ENCODE measurements around the gene KCTD3. TPM values are rescaled to one million over a fixed set of nuclear protein-coding genes. Genes with fewer than 3 reads are reported as not detected.

KCTD3 gene
- total and polyA plus RNA-seq, 2 of the 13 experiments (the other 11 are each of a cell fraction or from before 2014, with no cell fraction given) = 49.8 to 68.1 TPM

DNA sequence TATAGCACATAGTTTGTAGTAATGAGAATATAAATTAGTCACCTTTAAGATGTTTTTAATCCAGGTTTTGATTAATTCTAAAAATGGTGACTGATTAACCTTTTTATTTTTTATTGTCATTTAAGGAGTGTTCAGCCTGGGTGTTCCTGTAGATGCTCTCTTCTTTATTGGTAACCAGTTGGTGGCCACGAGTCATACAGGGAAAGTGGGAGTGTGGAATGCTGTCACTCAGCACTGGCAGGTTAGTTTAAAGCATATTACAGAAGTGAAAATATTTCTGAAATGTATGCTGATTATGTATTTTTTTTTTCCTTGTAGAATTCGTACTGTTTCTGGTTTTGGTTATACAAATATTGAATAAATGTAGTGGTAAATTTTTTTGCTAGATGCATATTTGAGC lies 28.1 kb downstream of the KCTD3 start:
- no peak overlapping the region for H3K9ac ChIP-seq (ENCODE audit: insufficient read depth, low read depth, low read length)
- intact Hi-C loops (cut with micrococcal nuclease; ENCODE audit: unreplicated experiment) = no loop called here
- over 99% methylated on average over 2 of the region's 2 CpGs for WGBS (ENCODE audit: low lambda C conversion rate)

More for the DNA sequence above, 28.1 kb downstream of the KCTD3 start:
- no TSS peak for BruUV-seq (replicated peaks)
- no peak for DNase-seq (ENCODE audit: low spot score)
- no peak overlapping the region for H3K4me3 ChIP-seq (replicated peaks in 1 of 3; ENCODE audit: insufficient read depth in 1 of 3, low read depth in 2 of 3, low read length in 3 of 3)
- H3K4me2 ChIP-seq (ENCODE audit: low read depth, low read length) = no peak overlapping the region
- peaks cover 5% of the 10 kb centered on the region for H3K79me2 ChIP-seq (ENCODE audit: insufficient read depth, low read length)
- CTCF ChIA-PET (ENCODE audit: low intra/inter-chr PET ratio, low total read pairs) = no interaction called here
- FAIRE-seq = no peak
- no peaks in the 10 kb centered on the region for H3K27me3 ChIP-seq (ENCODE audit: control insufficient read depth in 1 of 2, insufficient read depth in 2 of 2, low read length in 2 of 2)
- H3K4me1 ChIP-seq (ENCODE audit: insufficient read depth, low read length) = 0 out of 2 replicates have a peak, but pooled peaks cover 9% of the 10 kb centered on the region
- no peak overlapping the region for H2AFZ ChIP-seq (ENCODE audit: low read length)
- POLR2A ChIA-PET = no interaction called here
- no peaks in the 10 kb centered on the region for H4K20me1 ChIP-seq (ENCODE audit: insufficient read depth, low read length)
- TF ChIP-seq ZNF446 (CRISPR knock-in tag; IDR thresholded peaks at IDR 0.05) = no peak
- TF ChIP-seq GTF3A (CRISPR knock-in tag; conservative IDR thresholded peaks at IDR 0.05) = no peak
- TF ChIP-seq, protein P1, sequence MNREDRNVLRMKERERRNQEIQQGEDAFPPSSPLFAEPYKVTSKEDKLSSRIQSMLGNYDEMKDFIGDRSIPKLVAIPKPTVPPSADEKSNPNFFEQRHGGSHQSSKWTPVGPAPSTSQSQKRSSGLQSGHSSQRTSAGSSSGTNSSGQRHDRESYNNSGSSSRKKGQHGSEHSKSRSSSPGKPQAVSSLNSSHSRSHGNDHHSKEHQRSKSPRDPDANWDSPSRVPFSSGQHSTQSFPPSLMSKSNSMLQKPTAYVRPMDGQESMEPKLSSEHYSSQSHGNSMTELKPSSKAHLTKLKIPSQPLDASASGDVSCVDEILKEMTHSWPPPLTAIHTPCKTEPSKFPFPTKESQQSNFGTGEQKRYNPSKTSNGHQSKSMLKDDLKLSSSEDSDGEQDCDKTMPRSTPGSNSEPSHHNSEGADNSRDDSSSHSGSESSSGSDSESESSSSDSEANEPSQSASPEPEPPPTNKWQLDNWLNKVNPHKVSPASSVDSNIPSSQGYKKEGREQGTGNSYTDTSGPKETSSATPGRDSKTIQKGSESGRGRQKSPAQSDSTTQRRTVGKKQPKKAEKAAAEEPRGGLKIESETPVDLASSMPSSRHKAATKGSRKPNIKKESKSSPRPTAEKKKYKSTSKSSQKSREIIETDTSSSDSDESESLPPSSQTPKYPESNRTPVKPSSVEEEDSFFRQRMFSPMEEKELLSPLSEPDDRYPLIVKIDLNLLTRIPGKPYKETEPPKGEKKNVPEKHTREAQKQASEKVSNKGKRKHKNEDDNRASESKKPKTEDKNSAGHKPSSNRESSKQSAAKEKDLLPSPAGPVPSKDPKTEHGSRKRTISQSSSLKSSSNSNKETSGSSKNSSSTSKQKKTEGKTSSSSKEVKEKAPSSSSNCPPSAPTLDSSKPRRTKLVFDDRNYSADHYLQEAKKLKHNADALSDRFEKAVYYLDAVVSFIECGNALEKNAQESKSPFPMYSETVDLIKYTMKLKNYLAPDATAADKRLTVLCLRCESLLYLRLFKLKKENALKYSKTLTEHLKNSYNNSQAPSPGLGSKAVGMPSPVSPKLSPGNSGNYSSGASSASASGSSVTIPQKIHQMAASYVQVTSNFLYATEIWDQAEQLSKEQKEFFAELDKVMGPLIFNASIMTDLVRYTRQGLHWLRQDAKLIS (CRISPR knock-in tag; IDR thresholded peaks at IDR 0.05) = no peak
- no peak for TF ChIP-seq CHD2 (IDR thresholded peaks at IDR 0.05; ENCODE audit: low read depth, low read length)
- no peak for TF ChIP-seq ZNF678 (CRISPR knock-in tag; IDR thresholded peaks at IDR 0.05)
- no peak for TF ChIP-seq HMGA1 (CRISPR knock-in tag; conservative IDR thresholded peaks at IDR 0.05)
- no peak for TF ChIP-seq GLMP (CRISPR knock-in tag; IDR thresholded peaks at IDR 0.05; ENCODE audit: borderline replicate concordance)
- TF ChIP-seq JUN (CRISPR knock-in tag; IDR thresholded peaks at IDR 0.05) = no peak
- TF ChIP-seq CC2D1A (CRISPR knock-in tag; IDR thresholded peaks at IDR 0.05) = no peak
- TF ChIP-seq IRF1 (CRISPR knock-in tag; IDR thresholded peaks at IDR 0.05; ENCODE audit: low read depth) = no peak
- no peak for TF ChIP-seq TCF12 (IDR thresholded peaks at IDR 0.05)
- TF ChIP-seq TCF12 (CRISPR knock-in tag; IDR thresholded peaks at IDR 0.05) = no peak
- TF ChIP-seq ZNF878 (CRISPR knock-in tag; IDR thresholded peaks at IDR 0.05) = no peak
- no peak for TF ChIP-seq ZMYM2 (CRISPR knock-in tag; IDR thresholded peaks at IDR 0.05)
- TF ChIP-seq JUND (CRISPR knock-in tag; IDR thresholded peaks at IDR 0.05) = no peak
- no peak for TF ChIP-seq ATRX (CRISPR knock-in tag; IDR thresholded peaks at IDR 0.05; ENCODE audit: borderline replicate concordance)
- TF ChIP-seq GZF1 (CRISPR knock-in tag; IDR thresholded peaks at IDR 0.05) = no peak
- TF ChIP-seq ZBTB25 (CRISPR knock-in tag; IDR thresholded peaks at IDR 0.05) = no peak
- no peak for TF ChIP-seq ZNF430 (CRISPR knock-in tag; IDR thresholded peaks at IDR 0.05)
- H3K9me3 ChIP-seq (ENCODE audit: low read length) = no peaks in the 10 kb centered on the region
- ATAC-seq = no peak
- no peak overlapping the region for H3K27ac ChIP-seq (ENCODE audit: extremely low read length, insufficient read depth, low read length)
- peaks cover 3 to 34% of the 10 kb centered on the region in 2 experiments for H3K36me3 ChIP-seq (replicated peaks in 1 of 2; ENCODE audit: control insufficient read depth in 1 of 2, insufficient read depth in 2 of 2, low read length in 2 of 2)
- in situ Hi-C loops (cut with HindIII; ENCODE audit: extremely low pct_ligation_motif_present, low pct_unique_long_range_greater_than_20kb) = no loop called here

All from HepG2 (cell line).